Measurements from ENCODE around the gene SLC16A11.
A peak's percentile ranks its signal among the peaks of the same experiment; 100 is the strongest.

Gene SLC16A11

DNA sequence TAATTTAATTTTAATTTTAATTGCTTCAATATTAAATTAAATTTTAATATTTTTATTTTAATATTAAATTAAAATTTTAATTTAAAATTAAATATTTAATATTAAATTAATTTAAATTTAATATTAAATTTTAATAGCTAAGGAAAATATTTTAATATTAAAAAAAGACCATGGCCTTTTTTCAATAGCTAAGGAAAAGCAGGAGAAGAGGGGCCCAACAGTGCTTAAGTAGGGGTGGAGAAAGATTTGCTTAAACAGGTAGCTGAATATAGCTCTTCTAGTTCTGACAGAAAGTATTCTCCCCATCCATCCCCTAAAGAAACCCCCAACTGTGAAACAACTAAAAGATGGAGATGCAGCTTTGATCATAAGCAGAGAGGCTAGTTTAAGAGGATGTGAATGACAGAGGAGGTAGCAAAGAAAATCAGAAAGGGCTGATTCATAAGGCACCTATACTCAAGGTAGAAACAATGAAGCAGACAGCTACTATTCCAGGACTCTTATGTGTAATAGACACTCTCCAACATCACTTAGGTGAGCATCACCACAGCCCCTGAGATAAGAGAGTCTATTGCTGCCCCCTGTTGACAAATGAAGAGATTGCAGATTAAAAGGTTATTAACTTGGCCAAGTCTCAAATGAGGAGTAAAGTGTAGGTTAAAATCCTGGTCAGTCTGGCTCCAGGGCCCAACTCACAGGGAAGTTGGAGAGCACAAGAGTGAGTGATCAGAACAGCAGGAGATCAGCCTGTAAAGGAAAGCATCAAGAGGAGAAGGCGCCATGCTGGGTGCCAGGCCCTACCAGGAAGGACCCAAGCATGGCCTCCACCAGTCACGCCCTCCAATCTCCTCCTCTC lies 39.3 kb downstream of the SLC16A11 start:
- no peak overlapping the region for H3K9ac ChIP-seq (ENCODE audit: low read length)
- H3K79me2 ChIP-seq (ENCODE audit: low read length) = peaks cover 32% of the 10 kb centered on the region
- H3K27ac ChIP-seq (ENCODE audit: low read length) = no peak overlapping the region
- no peak overlapping the region for H3K4me3 ChIP-seq (ENCODE audit: low read length)
- TF ChIP-seq, protein P1, sequence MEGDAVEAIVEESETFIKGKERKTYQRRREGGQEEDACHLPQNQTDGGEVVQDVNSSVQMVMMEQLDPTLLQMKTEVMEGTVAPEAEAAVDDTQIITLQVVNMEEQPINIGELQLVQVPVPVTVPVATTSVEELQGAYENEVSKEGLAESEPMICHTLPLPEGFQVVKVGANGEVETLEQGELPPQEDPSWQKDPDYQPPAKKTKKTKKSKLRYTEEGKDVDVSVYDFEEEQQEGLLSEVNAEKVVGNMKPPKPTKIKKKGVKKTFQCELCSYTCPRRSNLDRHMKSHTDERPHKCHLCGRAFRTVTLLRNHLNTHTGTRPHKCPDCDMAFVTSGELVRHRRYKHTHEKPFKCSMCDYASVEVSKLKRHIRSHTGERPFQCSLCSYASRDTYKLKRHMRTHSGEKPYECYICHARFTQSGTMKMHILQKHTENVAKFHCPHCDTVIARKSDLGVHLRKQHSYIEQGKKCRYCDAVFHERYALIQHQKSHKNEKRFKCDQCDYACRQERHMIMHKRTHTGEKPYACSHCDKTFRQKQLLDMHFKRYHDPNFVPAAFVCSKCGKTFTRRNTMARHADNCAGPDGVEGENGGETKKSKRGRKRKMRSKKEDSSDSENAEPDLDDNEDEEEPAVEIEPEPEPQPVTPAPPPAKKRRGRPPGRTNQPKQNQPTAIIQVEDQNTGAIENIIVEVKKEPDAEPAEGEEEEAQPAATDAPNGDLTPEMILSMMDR (IDR thresholded peaks at IDR 0.05; ENCODE audit: low read length) = peak; percentile 71
- TF ChIP-seq EZH2phosphoT487 (IDR thresholded peaks at IDR 0.05; ENCODE audit: low read length) = no peak
- H3K27me3 ChIP-seq (replicated peaks; ENCODE audit: insufficient read depth, low read length) = no peaks in the 10 kb centered on the region
- H3K9me3 ChIP-seq (replicated peaks; ENCODE audit: insufficient read depth, low read length) = no peaks in the 10 kb centered on the region
- H4K20me1 ChIP-seq (ENCODE audit: insufficient read depth, low read length) = no peaks in the 10 kb centered on the region
- H3K4me2 ChIP-seq (ENCODE audit: low read depth, low read length) = no peak overlapping the region
- H3K36me3 ChIP-seq (replicated peaks; ENCODE audit: insufficient read depth, low read length) = 0 out of 2 replicates have a peak, but pooled peaks cover 5% of the 10 kb centered on the region
- no peaks in the 10 kb centered on the region for H3K9me2 ChIP-seq (replicated peaks; ENCODE audit: insufficient read depth, low read length)
- H2AFZ ChIP-seq (ENCODE audit: low read length) = no peak overlapping the region
- 0 out of 2 replicates have a peak, but pooled peaks cover 12% of the 10 kb centered on the region for H3F3A ChIP-seq (ENCODE audit: insufficient read depth, low read length)
- no peaks in the 10 kb centered on the region for H3K4me1 ChIP-seq (ENCODE audit: low read length)
- DNase-seq = peak; percentile 72

DNA sequence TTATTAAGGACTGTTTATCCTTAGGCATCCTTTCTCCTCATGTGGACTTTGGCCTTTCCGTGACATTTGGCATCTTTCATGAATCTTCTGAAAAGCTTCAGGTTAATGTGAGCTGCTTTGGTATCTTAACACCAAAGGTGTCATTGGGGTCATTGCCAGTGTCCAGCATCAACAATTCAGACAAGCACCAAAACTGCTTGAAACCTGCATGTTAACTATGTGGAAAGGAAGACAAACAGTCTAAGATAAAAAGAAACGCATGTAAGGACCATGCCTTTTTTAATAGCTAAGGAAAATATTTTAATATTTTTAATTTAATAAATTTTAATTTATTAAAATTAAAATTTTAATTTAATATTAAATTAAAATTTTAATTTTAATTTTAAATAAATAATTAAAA lies 40.1 kb downstream of the SLC16A11 start:
- TF ChIP-seq, protein P1 (IDR thresholded peaks at IDR 0.05; ENCODE audit: low read length) = no peak
- TF ChIP-seq EZH2 (optimal IDR thresholded peaks at IDR 0.05; ENCODE audit: low read depth, low read length) (no peak), EZH2phosphoT487 (IDR thresholded peaks at IDR 0.05; ENCODE audit: low read length) (no peak)
- 0 out of 2 replicates have a peak, but pooled peaks cover 12% of the 10 kb centered on the region for H3F3A ChIP-seq (ENCODE audit: insufficient read depth, low read length)
- no peaks in the 10 kb centered on the region for H3K9me3 ChIP-seq (replicated peaks; ENCODE audit: insufficient read depth, low read length)
- 0 out of 2 replicates have a peak, but pooled peaks cover 5% of the 10 kb centered on the region for H3K36me3 ChIP-seq (replicated peaks; ENCODE audit: insufficient read depth, low read length)
- no peaks in the 10 kb centered on the region for H3K4me1 ChIP-seq (ENCODE audit: low read length)
- no peak overlapping the region for H3K27ac ChIP-seq (ENCODE audit: low read length)
- H3K27me3 ChIP-seq (replicated peaks; ENCODE audit: insufficient read depth, low read length) = no peaks in the 10 kb centered on the region
- H3K4me3 ChIP-seq (ENCODE audit: low read length) = no peak overlapping the region
- no peak overlapping the region for H3K4me2 ChIP-seq (ENCODE audit: low read depth, low read length)
- H3K9ac ChIP-seq (ENCODE audit: low read length) = no peak overlapping the region
- H2AFZ ChIP-seq (ENCODE audit: low read length) = no peak overlapping the region
- H3K9me2 ChIP-seq (replicated peaks; ENCODE audit: insufficient read depth, low read length) = no peaks in the 10 kb centered on the region
- peaks cover 26% of the 10 kb centered on the region for H3K79me2 ChIP-seq (ENCODE audit: low read length)
- no peaks in the 10 kb centered on the region for H4K20me1 ChIP-seq (ENCODE audit: insufficient read depth, low read length)
- DNase-seq = no peak

DNA sequence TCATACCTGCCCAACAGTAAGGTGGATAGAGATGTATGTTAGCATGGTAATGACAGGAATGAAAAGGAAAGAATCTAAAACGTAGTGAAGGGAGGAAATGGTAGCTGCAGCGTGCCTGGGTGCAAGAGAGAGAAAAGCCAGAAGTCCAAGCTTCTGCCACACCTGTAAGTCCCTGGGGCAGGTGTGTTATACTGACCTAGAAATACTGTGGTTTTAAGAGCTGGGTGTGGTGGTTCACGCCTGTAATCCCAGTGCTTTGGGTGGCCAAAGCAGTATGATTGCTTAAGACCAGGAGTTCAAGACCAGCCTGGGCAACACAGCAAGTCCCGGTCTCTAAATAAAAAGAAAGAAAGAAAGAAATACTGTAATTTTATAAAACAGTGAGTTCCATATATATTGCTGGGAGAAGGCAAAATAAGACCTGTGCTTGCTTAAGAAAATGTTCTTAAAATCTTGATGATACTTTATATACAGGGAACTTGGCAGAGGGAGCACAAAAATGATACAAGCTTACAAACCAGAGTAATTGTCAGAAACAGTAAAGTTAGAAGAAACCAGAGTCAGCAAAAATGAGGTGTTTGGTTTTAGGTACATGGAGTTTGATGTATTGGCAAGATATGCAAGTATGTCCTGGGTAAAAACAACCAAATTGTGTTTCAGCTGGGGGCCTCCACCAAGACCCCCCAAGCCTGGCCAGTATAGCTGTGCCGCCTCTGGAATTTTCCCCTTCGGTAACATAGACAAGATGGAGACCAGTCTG lies 41.4 kb downstream of the SLC16A11 start:
- H3K9me2 ChIP-seq (replicated peaks; ENCODE audit: insufficient read depth, low read length) = no peaks in the 10 kb centered on the region
- DNase-seq = no peak
- no peak overlapping the region for H3K4me2 ChIP-seq (ENCODE audit: low read depth, low read length)
- TF ChIP-seq, protein P1 (IDR thresholded peaks at IDR 0.05; ENCODE audit: low read length) = no peak
- no peak for TF ChIP-seq EZH2 (optimal IDR thresholded peaks at IDR 0.05; ENCODE audit: low read depth, low read length)
- TF ChIP-seq EZH2phosphoT487 (IDR thresholded peaks at IDR 0.05; ENCODE audit: low read length) = no peak
- H3K4me1 ChIP-seq (ENCODE audit: low read length) = no peaks in the 10 kb centered on the region
- no peak overlapping the region for H3K9ac ChIP-seq (ENCODE audit: low read length)
- peaks cover 21% of the 10 kb centered on the region for H3K79me2 ChIP-seq (ENCODE audit: low read length)
- H4K20me1 ChIP-seq (ENCODE audit: insufficient read depth, low read length) = no peaks in the 10 kb centered on the region
- no peaks in the 10 kb centered on the region for H3K27me3 ChIP-seq (replicated peaks; ENCODE audit: insufficient read depth, low read length)
- H3K36me3 ChIP-seq (replicated peaks; ENCODE audit: insufficient read depth, low read length) = 0 out of 2 replicates have a peak, but pooled peaks cover 5% of the 10 kb centered on the region
- no peak overlapping the region for H3K27ac ChIP-seq (ENCODE audit: low read length)
- no peaks in the 10 kb centered on the region for H3K9me3 ChIP-seq (replicated peaks; ENCODE audit: insufficient read depth, low read length)
- 0 out of 2 replicates have a peak, but pooled peaks cover 12% of the 10 kb centered on the region for H3F3A ChIP-seq (ENCODE audit: insufficient read depth, low read length)
- H2AFZ ChIP-seq (ENCODE audit: low read length) = no peak overlapping the region
- no peak overlapping the region for H3K4me3 ChIP-seq (ENCODE audit: low read length)
